ENCODE results near the gene C1orf185.

GRCh38 chr1:51170342-51170741 lies 68.3 kb downstream of the C1orf185 start:
- no peak for TF ChIP-seq REST (IDR thresholded peaks at IDR 0.05)
- TF ChIP-seq CTCF (IDR thresholded peaks at IDR 0.05; ENCODE audit: low read depth, low read length, missing input control): no peak
